CD14-positive monocyte (primary cell): ENCODE measurements around the gene ZNF135. TPM values are rescaled to one million over a fixed set of nuclear protein-coding genes. Genes with fewer than 3 reads are reported as not detected.

ENCODE experiments used
- DNase-seq, 3 donors: peaks; one replicate each; pipeline ENCODE4 v3.0.0-alpha.2; 2011 to 2022
- H2AFZ ChIP-seq: 2 replicates; pipeline ENCODE4 v1.6.0; 2012; ENCODE audit warnings: mild to moderate bottlenecking, low read depth, low read length, inconsistent platforms; ENCODE audit not compliant: insufficient read depth, poor library complexity, severe bottlenecking
- H3K27ac ChIP-seq, 2 donors: 1 replicate in 1 of 2; 2 replicates in 1 of 2; pipeline ENCODE4 v1.5.1; 2012 to 2013; ENCODE audit warnings: low read length in 2 of 2, control low read depth in 1 of 2, inconsistent platforms in 1 of 2, low read depth in 1 of 2, mild to moderate bottlenecking in 1 of 2
- H3K27me3 ChIP-seq, 2 donors: one replicate each; pipeline versions ENCODE4 v1.6.0 to v1.6.1; 2011 to 2013; ENCODE audit warnings: low read length in 2 of 2; ENCODE audit not compliant: control insufficient read depth in 2 of 2, insufficient read depth in 2 of 2
- H3K36me3 ChIP-seq, 2 donors: replicated peaks in 1 of 2; 1 replicate in 1 of 2; 2 replicates in 1 of 2; pipeline versions ENCODE4 v1.5.1 to v1.6.1; 2012 to 2013; ENCODE audit warnings: low read length in 2 of 2, control low read depth in 1 of 2, inconsistent platforms in 1 of 2, mild to moderate bottlenecking in 1 of 2; ENCODE audit not compliant: insufficient read depth in 2 of 2, control insufficient read depth in 1 of 2
- H3K4me1 ChIP-seq, 2 donors: 1 replicate in 1 of 2; 2 replicates in 1 of 2; pipeline versions ENCODE4 v1.5.1 to v1.6.1; 2012 to 2013; ENCODE audit warnings: low read length in 2 of 2, control low read depth in 1 of 2, inconsistent platforms in 1 of 2, mild to moderate bottlenecking in 1 of 2, moderate library complexity in 1 of 2; ENCODE audit not compliant: insufficient read depth in 2 of 2, control insufficient read depth in 1 of 2
- H3K4me2 ChIP-seq: replicated peaks from 2 replicates; pipeline ENCODE3; 2012; ENCODE audit warnings: low read length, moderate library complexity, mild to moderate bottlenecking; ENCODE audit not compliant: poor library complexity, severe bottlenecking; ENCODE audit errors: extremely low read depth
- H3K4me3 ChIP-seq, 3 experiments: fragments of 200-600 bp in 1 of 3; sonication (generic) in 1 of 3; replicated peaks in 1 of 3; 1 replicate in 2 of 3; 2 replicates in 1 of 3; pipeline ENCODE4 v1.5.1; 2011 to 2013; ENCODE audit warnings: low read length in 3 of 3, mild to moderate bottlenecking in 3 of 3, control low read depth in 2 of 3, low read depth in 2 of 3, inconsistent platforms in 1 of 3, moderate library complexity in 1 of 3
- H3K79me2 ChIP-seq: 2 replicates; pipeline ENCODE4 v1.6.0; 2012; ENCODE audit warnings: mild to moderate bottlenecking, control low read depth, inconsistent platforms, low read length, moderate library complexity; ENCODE audit not compliant: insufficient read depth
- H3K9ac ChIP-seq: 2 replicates; pipeline ENCODE4 v1.6.0; 2017; ENCODE audit warnings: low read length, mild to moderate bottlenecking; ENCODE audit not compliant: insufficient read depth, poor library complexity, severe bottlenecking
- H3K9me3 ChIP-seq, 2 donors: replicated peaks in 1 of 2; 1 replicate in 1 of 2; 2 replicates in 1 of 2; pipeline versions ENCODE4 v1.5.1 to v1.6.1; 2012 to 2013; ENCODE audit warnings: low read length in 2 of 2, control low read depth in 1 of 2; ENCODE audit not compliant: control insufficient read depth in 1 of 2, insufficient read depth in 1 of 2
- H4K20me1 ChIP-seq: 2 replicates; pipeline ENCODE4 v1.6.0; 2012; ENCODE audit warnings: mild to moderate bottlenecking, low read length, control low read depth, moderate library complexity; ENCODE audit not compliant: insufficient read depth
- H3K27ac Mint-ChIP-seq, 7 donors: one replicate each; pipeline ENCODE4 v1.8.0; 2020; ENCODE audit warnings: mild to moderate bottlenecking in 7 of 7, mixed read lengths in 7 of 7, moderate library complexity in 6 of 7, inconsistent platforms in 2 of 7
- H3K27me3 Mint-ChIP-seq, 3 donors: one replicate each; pipeline ENCODE4 v1.8.0; 2021 to 2022; ENCODE audit warnings: low read depth in 3 of 3, mild to moderate bottlenecking in 3 of 3, mixed read lengths in 3 of 3, moderate library complexity in 3 of 3, inconsistent platforms in 1 of 3
- H3K36me3 Mint-ChIP-seq, 2 donors: one replicate each; pipeline ENCODE4 v1.8.0; 2020; ENCODE audit warnings: mixed read lengths in 2 of 2, inconsistent platforms in 1 of 2, mild to moderate bottlenecking in 1 of 2
- H3K4me1 Mint-ChIP-seq: one replicate; pipeline ENCODE4 v1.8.0; 2020; ENCODE audit warnings: mild to moderate bottlenecking, mixed read lengths
- H3K4me3 Mint-ChIP-seq, 2 donors: one replicate each; pipeline ENCODE4 v1.8.0; 2020; ENCODE audit warnings: mild to moderate bottlenecking in 2 of 2, mixed read lengths in 2 of 2, moderate library complexity in 1 of 2
- H3K9me3 Mint-ChIP-seq, 7 donors: one replicate each; pipeline ENCODE4 v1.8.0; 2020 to 2022; ENCODE audit warnings: mixed read lengths in 7 of 7, mild to moderate bottlenecking in 6 of 7, moderate library complexity in 6 of 7, inconsistent platforms in 2 of 7
- CTCF ChIP-seq: fragments of 200-600 bp; IDR thresholded peaks from one replicate; pipeline ENCODE4 v1.8.0; 2022; ENCODE audit warnings: antibody characterized with exemption, mild to moderate bottlenecking
- WGBS: methylation state at CpG from one replicate; pipeline ENCODE4 v1.1.5; 2013; ENCODE audit warnings: missing lambda C conversion rate; ENCODE audit not compliant: insufficient coverage; 5-methylcytosine and 5-hydroxymethylcytosine counted together
- intact Hi-C, 2 donors: fragments of 100-400 bp; cut with micrococcal nuclease; formaldehyde crosslinking; loops; one replicate each; pipeline versions ENCODE4 v1.15.0 to v1.15.1; 2023
- polyA minus RNA-seq: library from RNA; depleted of rRNA, polyadenylated mRNA; stranded (reverse); fragments of >200 nt; gene quantifications from 2 replicates; pipeline ENCODE4 v1.2.3, GENCODE V29; 2012
- polyA plus RNA-seq, 3 donors: library from polyadenylated mRNA; depleted of rRNA in 1 of 3; unstranded in 2 of 3; stranded (reverse) in 1 of 3; fragments of 300-500 nt in 2 of 3; fragments of >200 nt in 1 of 3; fragmentation: Illumina TruSeq in 2 of 3; gene quantifications; 1 replicate in 2 of 3; 2 replicates in 1 of 3; pipeline ENCODE4 v1.2.3, GENCODE V29; 2012 to 2021
- total RNA-seq, 12 experiments: library from RNA in 1 of 12; stranded (reverse) in 1 of 12; fragments of 120-200 nt in 1 of 12; gene quantifications; one replicate each; pipeline ENCODE4 v1.2.4 and lab custom pipeline; 2013 to 2026; ENCODE audit warnings: mixed read lengths in 6 of 12, inconsistent platforms in 1 of 12

The ZNF135 gene
- total RNA-seq (2013) = 0.29 TPM
- polyA plus RNA-seq (under 1 TPM in 2 of 3 donors, not detected in 1; 0.32 to 0.37 TPM), polyA minus RNA-seq (0.16 and 0.28 TPM in 2 replicates), total RNA-seq (lab: John Stamatoyannopoulos, UW) (0 to 2.9 (median 0.12) reads per million in 11 experiments)

DNA sequence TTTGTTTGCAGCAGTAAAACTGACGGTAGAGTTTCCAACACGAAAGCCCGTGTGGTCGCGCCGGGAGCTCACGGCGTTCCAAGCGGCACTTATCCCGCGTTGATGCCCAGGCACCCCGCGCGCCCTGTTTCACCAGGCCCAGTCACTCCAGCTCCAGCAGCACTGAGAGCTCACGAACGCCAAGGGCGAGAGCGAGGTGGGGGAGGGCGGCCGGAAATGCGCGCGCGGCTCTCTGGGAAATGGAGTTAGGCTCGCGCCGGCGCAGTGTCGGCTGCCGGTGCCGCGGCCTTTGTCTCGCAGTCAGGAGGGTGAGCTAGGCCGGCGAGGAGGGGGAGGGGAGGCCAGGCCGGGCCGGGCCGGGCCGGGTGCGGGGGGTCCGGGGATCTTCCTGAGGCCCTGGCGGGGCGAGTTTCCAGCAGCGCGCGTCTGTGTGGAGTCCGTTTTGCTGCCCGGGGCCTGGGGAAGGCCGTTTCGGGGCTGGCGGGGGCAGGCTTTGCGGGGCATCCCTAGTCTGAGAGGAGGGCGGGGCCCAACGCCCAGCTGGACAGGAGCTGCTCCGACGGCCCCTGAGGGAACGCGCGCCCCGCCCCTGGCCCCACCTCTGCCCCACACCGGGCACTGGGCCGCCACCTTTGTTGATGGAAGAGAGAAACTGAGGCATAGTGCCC, at the start of gene ZNF135:
TSS of gene ZNF135 (plus strand) at position 280 of the 668 bp plus-strand sequence. CDS start 721 bp downstream, outside the sequence.
- Histone ChIP-seq H4K20me1 (no peaks in the 10 kb centered on the region), H3K79me2 (no peaks in the 10 kb centered on the region), H3K9ac (peak within 1 kb of the TSS; percentile 57), H3K4me2 (peak within 1 kb of the TSS; percentile 75), H2AFZ (peak within 1 kb of the TSS; percentile 80), H3K4me1 (peaks cover 5 to 13% of the 10 kb centered on the region in 2 donors), H3K27me3 (no peaks in the 10 kb centered on the region), H3K9me3 (peaks cover 88 to 93% of the 10 kb centered on the region in 2 donors), H3K36me3 (no peaks in the 10 kb centered on the region), H3K4me3 (peak within 1 kb of the TSS; percentile 12 to 74 (median 29)), H3K27ac (no peak within 1 kb of the TSS)
- Mint-ChIP-seq H3K4me3 (peak within 1 kb of the TSS; percentile 80 to 82), H3K27ac (peak within 1 kb of the TSS in 1 of 7 donors; percentile 37), H3K27me3 (peaks cover 6 to 10% (median 8%) of the 10 kb centered on the region in 3 donors), H3K36me3 (peaks cover 4 to 19% of the 10 kb centered on the region in 2 donors), H3K9me3 (peaks cover 57 to 93% (median 91%) of the 10 kb centered on the region in 7 donors), H3K4me1 (peaks cover 12% of the 10 kb centered on the region)
- WGBS = under 1% methylated on average over 61 of the region's 62 CpGs
- peak; percentile 20 to 39 (median 32) for DNase-seq
- no peak for TF ChIP-seq CTCF
- intact Hi-C loops = no loop called here

GRCh38 chr19:58009301-58009665, 49.8 kb upstream of the ZNF135 start:
- H3K9ac ChIP-seq = peak overlapping the region; percentile 66
- no peak overlapping the region for H3K27ac ChIP-seq
- no peak for DNase-seq
- H3K36me3 ChIP-seq = peaks cover 3 to 32% of the 10 kb centered on the region in 2 donors
- no peaks in the 10 kb centered on the region for H4K20me1 ChIP-seq
- 2% methylated on average over 21 of the region's 21 CpGs for WGBS
- H3K4me3 Mint-ChIP-seq = peak overlapping the region; percentile 75 to 85
- H3K27ac Mint-ChIP-seq = no peak overlapping the region
- H3K36me3 Mint-ChIP-seq = peaks cover 25 to 36% of the 10 kb centered on the region in 2 donors
- intact Hi-C loops = loop anchor here (10.0 kb wide), 3 partner anchors 176 to 296 kb away; partner anchors contain the start of genes ERVK3-1 (in 1 of the 2), ZNF274 (in 1 of the 2) and ZNF776 (in 1 of the 2)
- peak overlapping the region; percentile 26 to 78 (median 40) for H3K4me3 ChIP-seq
- peaks cover 68 to 95% (median 85%) of the 10 kb centered on the region in 7 donors for H3K9me3 Mint-ChIP-seq
- H2AFZ ChIP-seq = peak overlapping the region; percentile 91
- H3K4me2 ChIP-seq = peak overlapping the region; percentile 92
- H3K27me3 ChIP-seq = no peaks in the 10 kb centered on the region
- no peaks in the 10 kb centered on the region for H3K79me2 ChIP-seq
- peaks cover 0 to 22% (median 10%) of the 10 kb centered on the region in 3 donors for H3K27me3 Mint-ChIP-seq
- peaks cover 74 to 82% of the 10 kb centered on the region in 2 donors for H3K9me3 ChIP-seq
- H3K4me1 ChIP-seq = peaks cover 10 to 12% of the 10 kb centered on the region in 2 donors
- peaks cover 19% of the 10 kb centered on the region for H3K4me1 Mint-ChIP-seq
- no peak for TF ChIP-seq CTCF
